Endothelial cell of umbilical vein (primary cell): ENCODE measurements around the gene MORN5.

Experiments used
- EZH2 ChIP-seq: IDR thresholded peaks from 2 replicates; pipeline ENCODE4 v1.6.1; 2012; ENCODE audit warnings: borderline replicate concordance, low read depth, mild to moderate bottlenecking, moderate library complexity, low read length, inconsistent platforms; ENCODE audit not compliant: severe bottlenecking
- POLR2A ChIP-seq: IDR thresholded peaks from 2 replicates; pipeline ENCODE4 v1.6.1; 2012; ENCODE audit warnings: low read depth, mild to moderate bottlenecking, control low read depth, low read length
- TF ChIP-seq, protein P1 (sequence below), 2 donors: IDR thresholded peaks; 1 replicate in 1 of 2; 2 replicates in 1 of 2; pipeline ENCODE4 v1.5.1; 2011; ENCODE audit warnings: low read length in 2 of 2, mild to moderate bottlenecking in 2 of 2, moderate library complexity in 2 of 2, control low read depth in 1 of 2, inconsistent platforms in 1 of 2, low read depth in 1 of 2; ENCODE audit not compliant: insufficient read depth in 1 of 2; ENCODE audit errors: extremely low read depth in 1 of 2

DNA sequence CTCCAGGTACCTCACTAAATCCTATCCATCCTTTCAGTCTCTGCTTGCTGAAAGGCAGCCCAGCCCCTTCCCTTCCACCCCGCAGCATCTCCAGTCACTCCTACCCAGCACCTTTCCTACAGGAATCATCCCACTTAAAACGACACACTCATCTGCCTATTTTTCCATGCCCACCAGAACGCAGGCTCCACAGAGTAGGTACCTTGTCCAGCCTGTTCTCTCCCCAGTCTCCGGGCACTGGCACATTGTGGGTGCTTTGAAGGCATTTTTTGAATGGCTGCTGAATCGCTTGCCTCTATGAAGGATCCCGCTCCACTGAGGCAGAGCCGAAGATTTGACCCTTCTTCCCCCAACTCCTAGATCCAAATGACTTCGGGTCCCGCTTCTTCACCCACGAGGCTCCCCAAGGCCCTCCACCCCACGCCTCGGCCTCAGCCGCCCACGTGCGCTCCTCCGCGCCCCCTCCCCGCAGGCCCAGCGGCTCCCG is 53.4 kb downstream of the MORN5 start:
- TF ChIP-seq POLR2A = no peak
- TF ChIP-seq, protein P1, sequence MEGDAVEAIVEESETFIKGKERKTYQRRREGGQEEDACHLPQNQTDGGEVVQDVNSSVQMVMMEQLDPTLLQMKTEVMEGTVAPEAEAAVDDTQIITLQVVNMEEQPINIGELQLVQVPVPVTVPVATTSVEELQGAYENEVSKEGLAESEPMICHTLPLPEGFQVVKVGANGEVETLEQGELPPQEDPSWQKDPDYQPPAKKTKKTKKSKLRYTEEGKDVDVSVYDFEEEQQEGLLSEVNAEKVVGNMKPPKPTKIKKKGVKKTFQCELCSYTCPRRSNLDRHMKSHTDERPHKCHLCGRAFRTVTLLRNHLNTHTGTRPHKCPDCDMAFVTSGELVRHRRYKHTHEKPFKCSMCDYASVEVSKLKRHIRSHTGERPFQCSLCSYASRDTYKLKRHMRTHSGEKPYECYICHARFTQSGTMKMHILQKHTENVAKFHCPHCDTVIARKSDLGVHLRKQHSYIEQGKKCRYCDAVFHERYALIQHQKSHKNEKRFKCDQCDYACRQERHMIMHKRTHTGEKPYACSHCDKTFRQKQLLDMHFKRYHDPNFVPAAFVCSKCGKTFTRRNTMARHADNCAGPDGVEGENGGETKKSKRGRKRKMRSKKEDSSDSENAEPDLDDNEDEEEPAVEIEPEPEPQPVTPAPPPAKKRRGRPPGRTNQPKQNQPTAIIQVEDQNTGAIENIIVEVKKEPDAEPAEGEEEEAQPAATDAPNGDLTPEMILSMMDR (IDR thresholded peaks at IDR 0.05; ENCODE audit: extremely low read depth in 1 of 2, insufficient read depth in 1 of 2, low read depth in 1 of 2, low read length in 2 of 2) = no peak
- TF ChIP-seq EZH2 = no peak
